HG03469 (cell line): ENCODE measurements around the gene DKK3.

Experiments
- ATAC-seq: cut with Tn5 transposase; IDR thresholded peaks from one replicate; pipeline ENCODE4 v1.9.1; 2021; ENCODE audit warnings: mild to moderate bottlenecking, moderate library complexity, moderate number of reproducible peaks; ENCODE audit not compliant: unreplicated experiment

Gene DKK3

DNA sequence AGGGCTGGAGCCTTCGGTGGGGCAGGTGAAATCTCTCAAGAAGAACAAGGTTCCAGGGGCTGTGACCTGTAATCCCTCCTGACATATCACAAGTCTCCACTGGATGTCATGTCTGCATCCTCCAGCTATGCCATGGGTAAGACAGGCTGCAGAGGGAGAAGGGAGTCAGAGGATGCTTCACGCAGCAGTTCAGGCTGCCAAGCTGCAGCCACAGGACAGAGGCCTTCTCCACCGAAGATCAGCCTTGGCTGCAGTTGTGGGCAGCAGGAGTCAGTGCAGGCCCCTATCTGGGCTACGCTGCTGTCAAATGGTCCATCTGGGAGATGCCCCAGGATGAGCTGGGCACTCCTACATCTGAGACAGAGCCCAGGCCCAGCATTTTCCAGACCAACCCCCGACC lies 25.0 kb downstream of the DKK3 start:
- no peak for ATAC-seq

DNA sequence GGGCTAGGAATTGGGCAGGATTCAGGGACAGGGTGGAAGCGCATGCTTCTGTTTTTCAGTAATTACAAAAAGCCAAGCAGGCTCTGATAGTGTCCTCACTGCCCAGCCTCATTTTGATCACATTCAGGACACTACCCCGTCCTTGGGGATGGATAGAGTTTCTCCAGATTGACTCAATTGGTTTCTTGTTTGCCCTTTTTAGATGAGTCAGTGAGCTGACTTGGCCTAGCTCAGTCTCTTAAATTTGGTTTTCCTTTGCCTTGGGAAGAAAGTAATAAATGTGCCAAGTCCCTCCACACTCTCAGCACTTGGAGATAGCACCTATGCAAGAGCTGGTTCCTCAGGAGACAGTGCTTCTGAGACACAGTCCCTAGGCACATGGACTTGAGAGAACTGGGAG lies 25.5 kb downstream of the DKK3 start:
- no peak for ATAC-seq

DNA sequence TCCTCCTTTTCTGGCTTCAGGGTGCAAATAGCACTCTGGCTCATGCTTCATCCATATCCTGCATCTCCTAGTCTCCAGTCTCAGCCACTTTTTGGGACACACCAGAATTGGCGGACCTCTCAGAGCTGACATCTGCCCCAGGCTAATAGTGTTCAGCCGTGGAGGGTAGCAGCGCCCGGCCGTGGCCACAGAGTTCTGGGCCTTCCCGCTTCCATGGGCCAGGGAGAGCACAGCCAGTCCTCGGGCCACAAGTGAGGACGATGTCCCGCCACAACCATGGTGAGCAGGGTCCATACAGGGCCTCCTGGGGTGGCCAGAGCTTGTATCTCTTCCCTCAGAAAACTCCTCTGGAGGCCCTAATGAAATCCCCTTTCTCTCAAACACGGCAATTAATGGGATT lies 26.0 kb downstream of the DKK3 start:
- ATAC-seq, result no peak

DNA sequence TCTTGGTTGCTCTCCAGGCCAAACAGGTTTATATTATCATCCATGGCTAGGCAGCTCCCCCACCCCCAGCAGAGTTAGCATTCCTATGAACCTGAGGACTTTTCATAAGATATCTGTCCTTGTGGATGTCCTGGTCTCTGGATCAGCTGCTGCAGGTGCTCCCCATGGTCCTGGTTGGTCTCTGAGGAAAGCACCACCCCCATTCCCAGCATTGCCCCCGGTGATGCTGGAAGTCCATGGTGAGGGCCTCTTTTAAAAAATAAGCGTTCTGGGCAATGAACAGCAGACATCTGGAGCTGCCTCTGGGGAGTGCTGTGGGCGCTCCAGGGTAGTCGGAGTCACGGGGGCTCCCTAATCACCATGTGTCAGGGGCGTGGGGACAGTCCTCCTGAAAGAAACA lies 26.6 kb downstream of the DKK3 start:
- ATAC-seq, result no peak

DNA sequence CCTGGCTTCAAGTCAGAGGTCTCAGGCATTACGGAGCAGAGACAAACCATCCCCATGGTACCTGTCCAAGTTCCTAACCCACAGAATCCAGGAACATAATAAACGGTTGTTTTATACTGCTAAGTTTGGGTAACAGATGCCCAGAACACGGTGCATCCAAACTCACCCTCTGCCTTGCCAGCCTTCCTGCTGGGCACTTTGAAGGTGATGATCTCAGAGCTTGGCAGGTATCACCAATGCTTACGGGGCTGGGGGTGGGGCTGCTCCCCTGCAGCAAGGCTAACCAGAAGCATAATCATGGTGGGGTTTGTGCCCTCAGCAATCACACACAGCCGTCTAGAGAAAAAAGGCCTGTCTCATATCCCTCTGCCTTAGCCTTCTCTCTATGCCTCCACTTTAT lies 27.1 kb downstream of the DKK3 start:
- ATAC-seq, result no peak

DNA sequence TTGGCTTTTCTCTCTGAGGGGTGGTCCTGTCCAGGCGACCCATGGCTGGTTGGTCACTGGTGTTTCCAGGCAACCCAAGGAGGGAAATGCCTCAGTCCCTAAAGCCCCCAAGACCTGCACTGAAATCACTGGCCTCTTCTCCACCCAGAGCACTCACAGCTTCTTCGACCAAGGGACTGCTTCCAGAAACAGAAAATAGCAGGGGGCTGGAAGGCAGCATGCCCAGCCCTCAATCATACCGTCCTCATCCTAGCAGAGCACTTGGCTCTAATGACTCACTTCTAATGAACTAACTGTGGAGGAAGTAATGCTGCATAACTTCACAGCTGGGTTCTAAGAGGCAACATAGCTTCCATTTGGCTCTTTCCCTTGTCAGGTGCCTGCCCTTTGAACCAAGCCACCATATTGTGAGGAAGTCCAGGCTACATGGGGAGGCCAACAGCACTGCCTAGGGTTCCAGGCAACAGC lies 27.6 kb downstream of the DKK3 start:
- ATAC-seq, result no peak

DNA sequence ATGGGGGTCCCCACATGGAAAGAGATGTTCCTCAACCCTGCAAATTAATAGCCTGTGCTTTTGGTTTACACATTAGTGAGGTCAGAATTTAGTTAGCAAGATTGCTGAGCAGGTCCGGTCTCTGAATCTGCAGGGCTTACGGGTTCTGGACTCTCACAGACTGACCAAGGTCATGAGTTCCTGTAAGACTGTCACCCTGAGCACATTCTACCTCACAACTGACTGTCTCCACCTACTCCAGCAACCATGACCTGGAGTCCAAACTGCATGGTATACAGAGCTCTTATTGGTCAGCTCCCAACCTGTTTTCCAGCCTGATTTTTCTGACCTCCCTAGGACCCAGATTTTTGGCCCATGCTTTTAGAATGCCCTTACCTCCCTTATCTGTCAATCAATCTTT lies 28.2 kb downstream of the DKK3 start:
- no peak for ATAC-seq

DNA sequence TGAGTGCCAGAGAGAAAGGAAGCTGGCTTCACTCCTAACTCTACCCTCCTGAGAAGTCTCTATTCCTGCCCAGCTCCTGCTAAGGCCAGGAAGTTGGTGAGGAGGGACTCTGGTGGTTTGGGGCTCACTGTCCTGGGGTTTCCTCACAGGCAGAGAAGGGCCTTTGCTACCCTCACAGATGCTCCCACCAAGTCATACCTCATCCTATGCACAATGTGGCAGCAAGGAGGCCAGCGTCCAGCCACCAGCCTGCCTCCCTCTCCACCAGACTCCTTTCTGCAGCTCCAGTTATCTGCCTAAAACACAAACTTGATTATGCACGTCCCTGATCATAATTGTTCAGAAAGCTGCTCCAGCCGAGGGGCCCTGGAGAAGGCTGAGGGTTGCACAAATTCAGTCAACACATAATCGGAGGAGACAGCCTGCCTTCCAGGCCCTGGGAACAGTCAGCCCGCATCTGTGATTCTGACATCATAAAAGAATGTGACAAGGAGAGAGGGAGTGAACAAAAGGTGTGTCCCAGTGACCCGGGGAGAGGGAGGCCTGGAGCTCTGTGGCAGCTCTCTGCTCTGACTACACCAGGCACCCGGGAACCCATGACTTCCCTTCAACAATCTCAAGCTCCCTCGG lies 28.8 kb downstream of the DKK3 start:
- no peak for ATAC-seq

DNA sequence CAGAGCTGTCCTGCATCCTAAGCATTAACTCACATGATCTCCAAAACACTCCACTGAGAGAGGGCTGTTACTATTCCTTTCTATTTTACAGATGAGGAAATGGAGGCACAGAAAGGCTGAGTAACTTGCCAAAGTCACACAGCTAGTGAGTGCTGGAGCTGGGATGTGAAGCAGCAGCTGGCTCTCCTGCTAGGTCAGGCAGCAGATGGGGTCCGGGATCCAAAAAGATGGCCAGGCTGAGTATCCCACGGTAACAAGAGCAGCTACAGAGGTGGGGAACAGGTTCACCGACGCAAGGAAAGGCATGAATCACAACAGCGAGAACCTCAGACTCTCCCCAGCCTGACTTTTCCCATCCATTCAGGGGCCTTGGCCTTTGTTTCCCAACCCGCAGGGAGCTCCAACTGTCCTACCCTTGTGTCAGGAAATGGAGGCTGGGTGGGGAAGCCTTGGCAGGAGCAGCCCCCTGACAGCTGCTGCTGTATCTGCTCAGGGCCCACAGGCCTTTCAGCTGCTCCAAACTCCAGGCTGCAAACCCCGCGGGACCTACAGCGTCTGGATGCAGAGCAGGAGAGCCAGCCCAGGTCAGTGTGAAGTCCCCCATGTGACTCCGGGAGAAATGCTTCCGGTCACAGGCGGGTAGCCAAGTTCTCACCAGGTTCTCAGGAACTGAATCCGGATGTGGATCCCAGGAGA lies 29.5 kb downstream of the DKK3 start:
- ATAC-seq, result no peak

DNA sequence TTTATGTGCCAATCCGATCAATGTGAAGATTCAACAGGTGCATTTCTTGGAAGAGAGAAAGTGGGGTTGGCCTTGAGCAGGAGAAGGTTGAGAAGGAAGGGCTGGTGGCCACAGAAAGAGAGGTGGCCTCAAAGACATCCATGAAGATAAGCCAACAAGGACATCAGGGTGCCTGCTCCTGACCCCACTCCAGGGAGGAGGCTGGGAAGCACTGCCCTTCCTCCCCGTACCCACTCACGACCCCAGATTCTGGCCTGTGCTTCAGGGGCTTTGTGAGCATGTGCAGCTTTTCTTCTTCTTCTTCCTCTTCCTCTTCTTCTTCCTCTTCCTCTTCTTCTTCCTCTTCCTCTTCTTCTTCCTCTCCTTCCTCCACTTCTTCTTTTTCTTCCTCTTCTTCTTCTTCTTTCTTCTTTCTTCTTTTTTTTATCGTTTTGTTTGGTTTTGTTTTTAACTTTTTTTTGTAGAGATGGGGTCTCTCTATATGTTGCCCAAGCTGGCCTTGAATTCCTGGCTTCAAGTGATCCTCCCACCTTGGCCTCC lies 30.3 kb downstream of the DKK3 start:
- no peak for ATAC-seq

DNA sequence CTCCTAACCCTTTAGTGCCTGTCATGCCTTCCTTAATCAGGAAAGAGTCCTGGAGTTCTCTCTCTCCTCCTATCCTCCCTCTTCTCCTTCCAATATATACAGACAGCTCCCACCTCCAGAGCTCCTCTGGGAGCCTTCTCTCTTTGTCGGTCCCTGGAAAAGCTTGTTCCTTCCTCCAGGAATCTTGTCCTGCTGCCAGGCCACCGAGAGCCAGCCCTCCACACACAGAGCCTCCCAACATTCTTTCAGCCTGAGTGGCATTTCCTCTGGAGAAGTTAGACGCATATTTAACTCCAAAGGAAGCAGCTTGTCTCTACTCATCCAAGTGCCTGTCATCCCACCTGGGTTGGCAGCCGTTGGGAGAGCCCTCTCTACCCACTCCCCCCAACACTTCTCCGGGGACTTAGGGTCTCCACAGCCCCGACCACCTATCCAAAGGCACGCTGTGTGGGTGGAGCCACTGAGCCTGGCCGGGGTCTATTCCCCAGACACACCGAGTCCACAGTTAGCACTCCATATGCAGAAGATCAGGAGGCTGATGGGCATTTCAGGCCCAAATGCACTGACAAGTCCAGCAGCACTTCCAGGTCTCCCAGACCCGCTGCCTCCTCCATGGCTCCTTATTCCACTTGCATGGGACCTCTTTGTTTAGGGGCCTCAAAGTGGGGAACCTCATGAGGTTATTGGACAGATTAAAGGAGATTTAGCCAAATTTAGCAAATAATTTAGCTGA lies 31.1 kb downstream of the DKK3 start:
- no peak for ATAC-seq

DNA sequence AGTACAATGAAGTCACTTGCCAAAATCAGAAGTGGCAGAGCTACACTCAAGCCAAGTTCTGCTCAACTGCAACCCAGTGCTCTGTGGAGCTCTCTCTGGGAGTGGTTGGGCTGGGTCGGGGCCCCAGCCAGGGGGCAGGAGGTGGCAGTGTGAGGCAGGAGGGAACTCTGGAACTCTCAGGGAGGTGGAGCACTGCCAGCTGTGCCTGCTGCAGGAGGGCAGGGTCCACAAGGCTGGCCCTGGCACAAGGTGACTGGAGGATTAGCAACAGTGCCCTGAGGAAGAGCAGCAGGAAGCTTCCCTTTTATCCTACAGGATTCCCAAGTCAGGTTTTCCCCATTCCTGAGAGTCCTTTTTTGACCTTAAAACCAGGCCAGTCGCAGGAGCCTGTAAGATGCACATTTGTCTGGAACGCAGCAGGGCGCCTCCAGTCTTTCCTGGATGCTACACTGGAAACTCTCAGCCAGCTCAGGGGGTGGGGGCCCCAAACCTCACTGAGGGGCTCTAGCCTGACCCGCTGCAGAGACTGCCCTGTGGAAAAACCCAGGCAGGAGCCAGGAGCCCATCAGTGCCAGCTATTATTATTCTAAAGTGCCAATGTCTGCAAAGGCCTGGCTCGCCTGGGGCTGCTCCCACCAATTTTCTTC lies 31.8 kb downstream of the DKK3 start:
- no peak for ATAC-seq

DNA sequence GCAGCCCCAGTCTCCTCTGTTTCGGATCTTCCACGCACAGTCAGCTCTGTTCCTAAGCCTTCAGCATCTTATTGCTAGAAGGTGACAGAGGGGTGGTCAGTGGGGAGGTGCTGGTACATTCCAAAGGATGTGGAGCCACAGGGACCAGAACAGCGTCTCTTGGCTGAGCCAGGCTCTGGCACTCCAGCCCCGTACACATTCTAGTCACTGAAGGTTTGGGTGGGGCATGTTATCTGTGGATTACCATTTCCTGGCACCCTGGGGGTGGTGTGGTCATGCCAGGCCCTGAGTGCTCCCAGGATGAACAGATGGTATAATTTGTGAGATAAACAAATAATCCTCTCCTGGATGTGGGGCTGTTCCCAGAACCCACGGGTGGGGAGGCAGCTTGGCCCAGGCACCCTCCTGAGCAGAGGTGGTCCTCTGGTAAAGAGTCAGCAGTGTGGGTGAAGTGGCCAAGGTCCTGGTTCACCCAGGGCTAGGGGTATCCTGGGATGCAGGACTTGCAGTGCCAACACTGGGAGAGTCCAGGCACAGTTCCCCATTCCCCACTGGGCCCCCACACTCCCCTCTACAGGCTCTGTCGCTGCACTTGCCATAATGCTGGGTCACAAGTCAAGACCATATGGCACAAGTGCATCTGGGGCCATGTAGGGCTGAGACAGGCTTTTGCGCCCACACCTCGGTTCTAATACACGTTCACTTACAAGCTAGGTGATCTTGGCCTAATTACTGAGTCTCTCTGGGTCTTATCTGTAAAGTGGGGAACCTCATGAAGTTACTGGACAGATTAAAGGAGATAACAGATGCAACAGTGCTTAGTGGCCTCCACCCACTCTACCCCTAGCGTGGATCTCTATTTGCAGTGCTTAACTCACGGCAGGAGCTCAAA lies 33.0 kb downstream of the DKK3 start:
- no peak for ATAC-seq

DNA sequence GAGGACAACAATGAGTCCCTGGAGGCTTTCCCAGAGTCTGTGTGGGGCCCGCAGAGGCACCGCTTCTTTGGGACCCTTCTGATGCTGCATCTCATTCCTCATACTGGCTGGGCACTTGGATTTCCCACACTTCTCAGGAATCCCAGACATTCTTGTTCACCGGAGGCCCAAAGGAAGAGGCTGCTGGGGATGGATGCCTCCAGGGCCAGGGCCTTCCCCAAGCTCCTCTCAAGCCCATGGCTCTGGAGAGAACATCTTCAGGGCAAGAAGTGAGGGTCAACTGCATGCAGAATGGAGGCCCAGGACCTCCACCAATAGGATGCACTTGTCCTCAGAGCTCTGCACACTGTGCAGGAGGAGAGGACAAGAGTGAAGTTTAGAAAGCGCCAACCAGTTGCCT lies 34.6 kb downstream of the DKK3 start:
- no peak for ATAC-seq

DNA sequence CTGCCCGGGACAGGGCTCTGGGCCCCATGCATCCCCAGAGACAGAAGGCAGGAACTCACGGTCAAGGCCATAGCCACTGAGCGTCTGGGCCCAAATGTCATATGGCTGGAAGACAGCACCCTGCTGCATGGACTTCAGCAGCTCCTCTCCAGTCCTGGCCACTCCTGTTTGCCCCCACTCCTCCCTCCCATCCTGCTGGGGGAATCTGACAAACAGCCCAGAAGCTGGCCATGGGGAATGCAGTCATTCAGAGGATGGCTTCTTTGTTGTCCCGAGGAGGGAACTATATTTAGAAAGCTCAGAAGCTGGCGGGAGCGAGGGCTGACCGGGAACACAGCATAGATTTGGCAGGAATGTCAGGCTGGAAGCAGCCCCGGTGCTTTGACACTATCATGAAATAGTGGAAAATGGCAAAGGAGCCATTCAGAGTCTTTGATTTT lies 35.0 kb downstream of the DKK3 start:
- no peak for ATAC-seq

DNA sequence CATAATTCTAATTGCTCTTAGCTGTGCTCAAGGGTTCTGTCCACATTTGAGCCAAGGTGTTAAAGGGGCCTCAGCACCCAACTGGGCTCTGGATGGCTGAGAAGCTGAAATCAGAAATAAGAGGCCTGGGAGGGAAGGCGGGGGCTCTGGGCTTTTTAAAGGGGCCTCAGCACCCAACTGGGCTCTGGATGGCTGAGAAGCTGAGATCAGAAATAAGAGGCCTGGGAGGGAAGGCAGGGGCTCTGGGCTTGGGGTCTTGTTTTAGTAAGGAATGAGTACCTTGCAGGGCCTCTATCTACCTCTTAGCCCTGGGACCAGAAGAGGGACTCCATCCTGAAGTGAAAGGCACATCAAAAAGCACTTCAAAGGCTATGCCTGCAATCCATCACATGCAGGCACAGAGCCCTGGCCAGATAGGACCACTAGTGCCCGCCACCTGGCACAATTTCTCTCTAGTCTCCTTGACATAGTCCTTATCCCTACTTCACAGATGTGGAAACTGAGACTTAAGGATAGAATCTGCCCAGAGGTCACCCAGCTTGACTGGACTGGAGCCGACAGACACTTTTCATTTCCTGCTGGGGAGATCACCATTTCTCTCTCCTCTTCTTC lies 35.6 kb downstream of the DKK3 start:
- no peak for ATAC-seq

DNA sequence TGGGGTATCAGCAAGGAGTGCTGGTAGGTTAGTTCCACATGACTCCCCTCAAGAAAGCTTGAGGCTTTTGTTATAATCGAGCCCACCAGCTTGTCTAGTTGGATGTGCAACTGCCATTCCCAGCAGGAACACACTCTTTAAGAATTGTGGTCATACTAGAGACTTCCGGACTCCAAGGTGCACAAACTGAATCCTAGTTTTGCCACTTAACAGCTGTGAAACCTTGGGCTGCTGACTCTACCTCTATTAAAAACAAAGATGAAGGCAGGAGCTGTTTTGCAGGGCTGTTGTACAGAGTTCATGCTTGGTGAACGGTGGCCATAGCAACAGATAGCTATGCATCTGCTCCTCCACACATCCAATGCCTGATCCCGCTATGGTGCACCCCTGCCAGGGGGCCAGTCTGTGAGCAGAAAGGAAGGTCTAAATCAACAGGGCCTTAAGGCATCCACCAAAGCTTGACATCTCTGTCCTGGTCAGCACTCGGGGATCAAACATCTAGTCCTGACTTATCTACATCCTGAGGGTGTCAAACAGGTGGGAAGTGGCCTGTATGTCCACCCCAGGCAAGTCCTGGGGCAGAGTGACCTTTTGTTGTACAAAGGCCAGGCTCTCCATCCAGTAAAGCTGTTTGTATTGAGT lies 36.4 kb downstream of the DKK3 start:
- no peak for ATAC-seq

DNA sequence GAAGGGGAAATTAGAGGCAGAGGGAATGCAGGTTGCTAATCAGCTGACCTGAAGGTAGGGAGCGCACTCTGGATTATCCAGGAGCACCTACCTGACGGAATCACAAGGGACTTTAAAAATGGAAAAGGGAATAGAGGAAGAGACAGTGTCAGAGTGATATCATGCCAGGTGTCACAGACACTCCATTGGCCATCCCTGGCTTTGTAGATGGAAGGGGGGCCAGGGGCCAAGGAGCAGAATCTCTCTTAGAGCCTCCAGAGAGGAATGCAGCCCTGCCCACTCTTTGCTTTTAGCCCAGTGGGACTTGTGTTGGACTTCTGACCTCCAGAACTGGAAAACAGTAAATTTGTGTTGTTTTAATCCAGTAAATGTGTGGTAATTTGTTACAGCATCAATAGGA lies 37.9 kb downstream of the DKK3 start:
- no peak for ATAC-seq
